Spleen (tissue), 7 donors: ENCODE results near the gene RETREG2.

Experiments
- CTCF ChIP-seq, 11 experiments: fragments of 200-600 bp in 7 of 11; fragments of 450-650 bp in 4 of 11; sonication (generic) in 4 of 11; IDR thresholded peaks in 8 of 11; conservative IDR thresholded peaks in 3 of 11; 1 replicate in 7 of 11; 2 replicates in 4 of 11; pipeline versions ENCODE4 v1.4.0 to v1.8.0; 2016 to 2021; ENCODE audit warnings: antibody characterized with exemption in 11 of 11, inconsistent platforms in 4 of 11, mild to moderate bottlenecking in 1 of 11
- POLR2A ChIP-seq, 3 donors: fragments of 450-650 bp; IDR thresholded peaks; one replicate each; pipeline ENCODE4 v1.5.1; 2017; ENCODE audit warnings: antibody characterized with exemption in 3 of 3, mild to moderate bottlenecking in 1 of 3
- donor health status: DM: no; HTN: no; CAD: no; lungs with moderate emphysema.
- donor health status: DM: no; HTN: no; CAD: no.
- donor health status: DM: no; HTN: no; CAD: no.

DNA sequence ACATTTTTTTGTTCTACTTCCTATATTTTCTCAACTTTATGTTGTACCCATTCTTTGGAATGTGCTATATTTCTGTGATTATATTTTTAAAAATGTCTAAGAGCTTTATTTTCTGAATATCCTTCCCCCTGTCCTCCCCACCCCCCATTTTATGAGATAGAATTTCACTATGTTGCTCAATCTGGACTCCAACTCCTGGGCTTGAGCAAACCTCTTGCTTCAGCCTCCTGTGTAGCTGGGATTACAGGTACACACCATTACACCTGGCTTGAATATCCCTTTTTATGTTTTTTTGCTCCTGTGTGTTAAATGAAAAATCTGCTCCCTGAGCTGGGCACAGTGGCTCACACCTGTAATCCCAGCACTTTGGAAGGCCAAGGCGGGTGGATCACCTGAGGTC, 19.3 kb downstream of the RETREG2 start:
- no peak for TF ChIP-seq CTCF (IDR thresholded peaks at IDR 0.05 in 8 of 11, conservative IDR thresholded peaks at IDR 0.05 in 3 of 11)
- no peak for TF ChIP-seq POLR2A (IDR thresholded peaks at IDR 0.05)
